Kidney (tissue), 14 donors: ENCODE results near the gene SNTA1. TPM values are rescaled to one million over a fixed set of nuclear protein-coding genes. Genes with fewer than 3 reads are reported as not detected.
A peak's percentile ranks its signal among the peaks of the same experiment; 100 is the strongest.

Source experiments
- DNase-seq, 5 donors: peaks; one replicate each; pipeline ENCODE4 v3.0.0-alpha.2; 2013 to 2020
- FAIRE-seq: peaks from 2 replicates; lab custom pipeline; 2012; peaks lifted over from hg19 to GRCh38; lab: Jason Lieb, UNC
- H3K27ac ChIP-seq, 2 donors: one replicate each; pipeline ENCODE4 v1.7.0; 2013; ENCODE audit warnings: low read depth in 2 of 2, low read length in 2 of 2, inconsistent platforms in 1 of 2
- H3K27me3 ChIP-seq: one replicate; pipeline ENCODE4 v1.7.1; 2013; ENCODE audit warnings: low read length, inconsistent platforms; ENCODE audit not compliant: control insufficient read depth, insufficient read depth
- H3K36me3 ChIP-seq, 3 donors: one replicate each; pipeline versions ENCODE4 v1.7.0 to v1.7.1; 2013; ENCODE audit warnings: low read length in 3 of 3, control low read depth in 1 of 3, inconsistent platforms in 1 of 3; ENCODE audit not compliant: insufficient read depth in 3 of 3, control insufficient read depth in 2 of 3
- H3K4me1 ChIP-seq, 3 donors: one replicate each; pipeline versions ENCODE4 v1.7.0 to v1.7.1; 2013; ENCODE audit warnings: low read length in 3 of 3, inconsistent platforms in 1 of 3, low read depth in 1 of 3; ENCODE audit not compliant: control insufficient read depth in 2 of 3, insufficient read depth in 2 of 3
- H3K4me3 ChIP-seq, 3 donors: one replicate each; pipeline versions ENCODE4 v1.7.0 to v1.8.1; 2013; ENCODE audit warnings: low read length in 3 of 3, control low read depth in 1 of 3, inconsistent platforms in 1 of 3
- H3K9ac ChIP-seq, 3 donors: one replicate each; pipeline versions ENCODE4 v1.7.0 to v1.7.1; 2013; ENCODE audit warnings: low read length in 3 of 3, control low read depth in 1 of 3, inconsistent platforms in 1 of 3
- H3K9me3 ChIP-seq, 3 donors: one replicate each; pipeline versions ENCODE4 v1.7.0 to v1.7.1; 2013; ENCODE audit warnings: low read length in 3 of 3, control low read depth in 1 of 3, inconsistent platforms in 1 of 3; ENCODE audit not compliant: control insufficient read depth in 2 of 3, insufficient read depth in 1 of 3
- CTCF ChIP-seq: IDR thresholded peaks from 3 replicates; pipeline ENCODE4 v1.5.1; 2012; ENCODE audit warnings: mild to moderate bottlenecking, moderate library complexity, borderline replicate concordance; ENCODE audit not compliant: insufficient read depth; ENCODE audit errors: extremely low read depth
- intact Hi-C: fragments of 100-400 bp; cut with DNase I; formaldehyde crosslinking; loops from one replicate; pipeline ENCODE4 v1.11.1; 2022
- polyA plus RNA-seq: library from polyadenylated mRNA; stranded (reverse); fragments of 350-450 nt; fragmentation: Illumina TruSeq; extraction: RNeasy Lipid Tissue Mini Kit (QIAGEN cat#74804); gene quantifications from one replicate; pipeline ENCODE4 v1.2.3, GENCODE V29; 2014; ENCODE audit warnings: low read depth, low replicate concordance; ENCODE audit not compliant: insufficient read depth
- total RNA-seq: library from RNA; stranded (reverse); fragmentation: NEBNext Ultra II Directional; extraction: Animal tissue kit (Norgen Biotek cat#: 25700); gene quantifications from one replicate; pipeline ENCODE4 v1.2.1, GENCODE V29; 2021
- donor health status: control.
- donor health status: control.
- donor health status: control.
- donor health status: control.
- donor health status: control.
- donor health status: DM: yes; HTN: yes; CAD: no.
- donor health status: Normal renal cell carcinoma (clear cell type).

SNTA1 gene
- total and polyA plus RNA-seq, 2 donors from 2014 or later = 12.2 to 53.6 TPM

DNA sequence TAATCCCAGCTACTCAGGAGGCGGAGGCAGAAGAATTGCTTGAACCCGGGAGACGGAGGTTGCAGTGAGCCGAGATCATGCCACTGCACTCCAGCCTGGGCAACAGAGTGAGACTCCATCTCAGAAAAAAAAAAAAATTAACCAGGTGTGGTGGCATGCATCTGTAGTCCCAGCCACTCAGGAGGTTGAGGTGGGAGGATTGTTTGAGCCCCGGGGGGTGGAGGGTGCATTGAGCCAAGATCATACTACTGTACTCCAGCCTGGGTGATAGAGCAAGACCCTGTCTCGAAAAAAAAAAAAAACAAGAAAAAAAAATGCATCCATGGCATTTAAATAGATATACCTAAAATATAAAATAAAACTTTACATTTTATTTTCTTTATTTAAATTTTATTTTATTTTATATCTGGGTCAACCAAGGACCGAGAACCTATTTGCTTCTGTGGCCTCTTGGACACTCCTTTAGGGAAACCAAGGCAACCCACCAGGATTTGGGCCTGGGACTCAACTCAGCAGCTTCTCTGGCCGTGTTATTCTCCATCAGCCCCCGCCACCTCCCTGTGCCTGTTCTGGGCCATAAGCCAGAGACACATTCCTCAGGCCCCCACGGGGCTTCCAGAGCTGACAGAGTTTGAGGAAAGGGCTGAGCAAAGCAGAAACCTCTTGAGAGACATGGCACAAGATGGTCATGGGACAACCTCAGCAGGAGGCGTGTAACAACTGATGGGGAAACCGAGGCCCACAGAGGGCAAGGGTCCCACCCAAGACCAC, 6.2 kb downstream of the SNTA1 start:
- Histone ChIP-seq H3K27me3 (no peaks in the 10 kb centered on the region), H3K4me3 (no peak overlapping the region), H3K27ac (peak overlapping the region in 1 of 2 donors; percentile 55), H3K36me3 (no peaks in the 10 kb centered on the region), H3K9ac (no peak overlapping the region), H3K9me3 (no peaks in the 10 kb centered on the region), H3K4me1 (peaks cover 0 to 16% (median 12%) of the 10 kb centered on the region in 3 donors)
- FAIRE-seq (no peak), DNase-seq (peak in 4 of 5 donors; percentile 29 to 80 (median 58))
- TF ChIP-seq CTCF = no peak
- intact Hi-C loops = no loop called here

- H3K4me1 ChIP-seq = peaks cover 0 to 12% (median 11%) of the 10 kb centered on the region in 3 donors
- H3K27me3 ChIP-seq = no peaks in the 10 kb centered on the region
- no peak overlapping the region for H3K27ac ChIP-seq
- no peak for TF ChIP-seq CTCF
- no peaks in the 10 kb centered on the region for H3K9me3 ChIP-seq
- no peak overlapping the region for H3K4me3 ChIP-seq
- DNase-seq (peak in 1 of 5 donors; percentile 6), FAIRE-seq (no peak)
- H3K9ac ChIP-seq = no peak overlapping the region
- no peaks in the 10 kb centered on the region for H3K36me3 ChIP-seq
- intact Hi-C loops = no loop called here
Observed at GRCh38 chr20:33434434-33434833, 9.1 kb downstream of the SNTA1 start.

DNA sequence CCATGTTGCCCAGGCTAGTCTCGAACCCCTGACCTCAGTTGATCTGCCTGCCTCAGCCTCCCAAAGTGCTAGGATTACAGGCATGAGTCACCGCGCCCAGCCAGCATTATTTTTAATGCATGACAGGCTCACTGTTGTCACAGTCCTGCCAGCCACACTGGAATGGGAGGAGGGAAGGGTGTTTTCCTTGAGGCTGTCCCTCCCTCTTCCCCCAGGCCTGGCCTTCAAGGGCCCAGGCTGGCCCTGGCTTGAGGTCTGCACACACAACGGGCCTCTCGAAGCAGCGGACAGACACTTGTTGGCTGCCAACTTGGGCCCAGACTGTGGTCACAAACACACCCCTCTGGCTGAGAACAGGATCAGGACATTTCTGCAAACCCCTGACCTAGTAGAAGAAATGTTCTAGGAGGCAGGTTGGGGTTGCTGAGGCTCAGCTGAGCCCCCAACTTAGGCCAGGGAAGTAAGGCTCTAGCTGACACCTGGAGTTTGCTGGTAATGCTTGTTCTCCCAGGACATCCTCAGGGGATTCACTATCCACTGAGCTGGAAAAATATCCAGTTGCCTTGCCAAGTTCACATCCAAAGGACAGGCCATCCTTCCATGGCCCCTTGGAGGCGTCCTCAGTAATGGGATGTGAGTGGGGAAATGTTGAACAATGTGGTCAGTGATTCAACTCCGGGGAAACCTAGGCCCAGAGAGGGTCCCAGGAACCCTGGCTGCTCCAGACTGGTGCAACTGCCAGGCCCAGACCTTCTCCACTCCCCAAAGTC, 9.9 kb downstream of the SNTA1 start:
- DNase-seq (peak in 1 of 5 donors; percentile 76), FAIRE-seq (no peak)
- Histone ChIP-seq H3K4me3 (no peak overlapping the region), H3K9ac (no peak overlapping the region), H3K27me3 (no peaks in the 10 kb centered on the region), H3K36me3 (no peaks in the 10 kb centered on the region), H3K27ac (peak overlapping the region; percentile 20 to 45), H3K4me1 (peaks cover 0 to 12% (median 11%) of the 10 kb centered on the region in 3 donors), H3K9me3 (no peaks in the 10 kb centered on the region)
- intact Hi-C loops = no loop called here
- TF ChIP-seq CTCF = no peak
